GM19193 (cell line): ENCODE measurements around the gene RSPO1.

ENCODE experiments used
- POLR2A ChIP-seq: IDR thresholded peaks from 4 replicates; pipeline ENCODE4 v1.6.1; 2011; ENCODE audit not compliant: insufficient read depth, insufficient read length; ENCODE audit errors: extremely low read depth

The RSPO1 gene

DNA sequence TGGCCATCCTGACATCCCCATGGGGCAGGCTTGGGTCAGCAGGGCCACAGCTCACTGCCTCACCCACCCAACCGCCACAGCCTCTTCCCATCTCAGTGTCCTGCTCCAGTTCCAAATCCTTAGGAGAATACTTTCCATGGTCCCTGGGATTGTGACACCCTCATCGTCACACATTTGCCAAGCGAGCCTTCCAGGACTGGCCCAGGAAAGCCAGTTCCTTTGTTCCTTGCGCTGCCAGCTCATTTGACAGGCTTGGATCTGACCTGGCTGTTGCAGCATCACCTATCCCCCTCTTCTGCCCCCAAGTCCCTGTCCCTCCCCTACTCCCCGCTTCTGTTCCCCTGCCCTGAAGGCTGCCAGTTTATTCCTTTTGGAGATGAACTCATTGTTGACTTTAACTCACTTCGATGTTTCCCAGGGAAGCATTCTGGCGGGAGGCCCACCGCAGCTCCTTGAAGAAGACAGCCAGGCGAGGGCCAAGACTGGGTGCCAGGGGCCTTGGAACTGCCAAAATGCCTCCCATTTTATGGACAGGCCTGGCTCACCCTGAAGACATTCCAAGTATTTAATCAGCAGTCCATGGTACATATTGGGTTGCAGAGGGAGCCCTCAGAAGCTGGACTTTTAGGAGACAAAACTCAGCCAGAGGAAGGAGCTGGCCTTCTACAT is 28.8 kb downstream of the RSPO1 start:
- no peak for TF ChIP-seq POLR2A

DNA sequence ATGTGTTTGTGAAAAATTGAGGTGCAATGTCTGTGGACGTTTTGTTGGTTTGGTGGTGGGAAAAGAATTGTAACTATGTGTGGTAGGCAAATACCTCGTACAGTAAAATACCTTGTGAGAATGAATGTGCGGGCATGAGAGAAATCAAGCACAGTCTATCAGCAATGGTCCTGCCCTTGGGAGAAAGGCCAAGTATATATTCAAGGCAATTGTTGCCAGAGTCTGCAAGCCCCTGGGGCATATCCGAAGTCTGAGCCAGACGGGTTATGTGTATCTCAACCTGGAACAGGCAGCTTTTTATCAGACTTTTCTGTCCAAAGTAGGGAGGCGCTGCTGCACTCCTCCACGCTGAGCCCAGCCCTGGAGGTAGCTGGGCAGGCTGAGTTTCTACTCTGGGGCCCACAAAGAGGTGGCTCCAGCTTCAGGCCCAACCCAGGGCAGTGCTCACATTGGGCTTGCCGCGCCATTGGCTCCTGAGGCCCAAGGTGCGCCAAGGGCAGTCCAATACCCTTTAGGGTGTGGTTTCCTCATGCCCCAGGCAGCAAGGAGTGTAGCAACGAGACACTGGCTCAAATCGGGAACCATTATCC is 29.5 kb downstream of the RSPO1 start:
- no peak for TF ChIP-seq POLR2A

DNA sequence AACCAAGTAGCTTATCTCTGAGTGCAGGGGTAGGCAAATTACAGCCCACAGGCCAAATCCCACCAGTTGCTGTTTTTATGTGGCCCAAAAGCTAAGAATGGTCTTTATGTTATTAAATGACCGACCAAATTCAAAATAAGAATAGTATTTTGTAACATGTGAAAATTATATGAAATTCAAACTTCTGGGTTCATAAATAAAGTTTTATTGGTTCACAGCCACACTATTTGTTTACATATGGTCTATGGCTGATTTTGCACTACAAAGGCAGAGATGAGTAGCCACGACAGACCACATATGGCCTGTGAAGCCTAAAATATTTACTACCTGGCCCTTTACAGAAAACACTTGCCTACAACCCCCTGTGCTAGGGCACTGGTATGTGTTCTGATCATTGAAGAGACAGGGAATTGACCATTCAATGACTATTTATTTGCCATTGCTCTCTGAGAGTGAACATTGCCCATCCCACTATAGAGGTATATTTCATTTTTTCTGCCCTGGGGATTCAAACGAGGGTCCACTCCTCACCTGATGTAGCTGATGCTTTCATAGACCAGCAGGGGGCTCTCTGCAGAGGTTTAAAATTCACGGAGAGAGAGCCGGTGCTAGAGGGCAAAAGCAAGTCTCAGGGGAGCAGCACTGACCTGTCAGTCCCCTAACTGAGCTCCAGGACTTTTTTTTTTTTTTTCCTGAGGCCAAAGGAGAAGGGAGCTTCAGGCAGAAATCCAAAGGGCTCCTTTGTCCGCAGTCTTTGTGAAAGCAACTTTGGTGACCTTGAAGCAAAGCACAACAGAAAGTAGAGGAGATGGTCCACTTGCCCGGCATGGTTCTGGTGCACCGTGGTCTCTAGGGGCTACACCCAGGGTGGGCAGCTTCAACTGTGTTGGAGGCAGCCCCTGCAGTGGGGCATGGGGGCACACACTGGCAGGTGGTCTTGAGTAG is 31.7 kb downstream of the RSPO1 start:
- TF ChIP-seq POLR2A = no peak

DNA sequence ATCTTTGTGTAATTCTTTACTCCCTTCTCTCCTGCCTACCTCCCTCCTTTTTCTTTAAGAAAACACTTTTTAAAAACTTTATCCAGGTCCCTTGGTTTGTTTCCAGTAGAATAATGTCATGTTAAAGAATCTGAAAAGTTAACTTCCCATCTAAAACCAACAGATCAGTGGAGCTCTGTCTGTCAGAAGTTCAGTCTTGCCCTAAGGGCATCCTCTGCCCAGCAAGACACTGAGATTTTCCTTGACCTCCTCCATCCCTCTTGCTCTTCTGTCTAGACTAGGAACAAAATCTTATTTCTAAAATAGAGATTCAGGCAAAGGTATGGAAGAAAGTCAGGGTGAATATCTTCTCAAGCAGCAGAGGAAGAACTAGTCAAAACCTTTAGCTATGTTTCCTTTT is 33.3 kb downstream of the RSPO1 start:
- TF ChIP-seq POLR2A = no peak

DNA sequence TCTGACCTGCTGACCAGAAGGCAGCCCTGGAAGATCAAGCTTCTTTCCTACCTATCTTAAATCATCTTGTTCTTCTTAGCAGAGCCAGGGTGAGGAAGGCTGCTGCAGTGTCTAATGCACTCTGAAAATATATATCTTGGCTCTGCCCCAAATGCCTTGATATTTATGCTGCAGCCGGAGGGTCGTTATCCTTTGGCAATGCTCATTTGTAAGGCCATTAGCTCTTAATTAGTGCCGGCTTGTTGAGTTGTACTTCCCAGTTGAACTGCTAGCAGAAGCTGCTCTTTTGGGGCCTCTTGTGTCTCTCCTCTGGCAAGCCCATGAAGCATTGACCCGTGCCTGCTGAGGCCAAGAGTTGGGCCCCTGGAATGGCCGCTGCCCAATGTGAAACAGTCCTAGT is 34.8 kb downstream of the RSPO1 start:
- no peak for TF ChIP-seq POLR2A

DNA sequence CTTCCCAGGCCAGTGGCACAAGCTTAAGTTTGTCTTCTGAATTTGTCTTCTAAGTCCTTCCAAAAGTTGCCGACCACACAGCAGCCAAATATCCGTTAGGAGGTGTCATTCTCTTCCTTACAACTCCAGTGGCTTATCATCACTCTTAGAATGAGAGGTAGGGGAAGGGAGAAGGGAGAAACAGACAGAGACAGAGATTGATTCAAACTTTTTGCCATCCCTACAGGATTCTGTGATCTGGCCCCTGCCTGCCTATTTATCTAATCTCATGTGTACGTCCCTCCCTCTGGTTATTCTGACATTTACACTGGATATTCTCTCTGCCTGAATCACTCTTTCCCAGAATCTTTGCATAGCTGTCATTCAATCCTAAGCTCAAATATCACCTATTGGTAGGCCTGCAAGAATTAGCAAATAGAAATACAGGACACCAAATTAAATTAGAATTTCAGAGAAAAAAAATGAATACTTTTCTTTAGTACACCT is 38.5 kb downstream of the RSPO1 start:
- TF ChIP-seq POLR2A = no peak

DNA sequence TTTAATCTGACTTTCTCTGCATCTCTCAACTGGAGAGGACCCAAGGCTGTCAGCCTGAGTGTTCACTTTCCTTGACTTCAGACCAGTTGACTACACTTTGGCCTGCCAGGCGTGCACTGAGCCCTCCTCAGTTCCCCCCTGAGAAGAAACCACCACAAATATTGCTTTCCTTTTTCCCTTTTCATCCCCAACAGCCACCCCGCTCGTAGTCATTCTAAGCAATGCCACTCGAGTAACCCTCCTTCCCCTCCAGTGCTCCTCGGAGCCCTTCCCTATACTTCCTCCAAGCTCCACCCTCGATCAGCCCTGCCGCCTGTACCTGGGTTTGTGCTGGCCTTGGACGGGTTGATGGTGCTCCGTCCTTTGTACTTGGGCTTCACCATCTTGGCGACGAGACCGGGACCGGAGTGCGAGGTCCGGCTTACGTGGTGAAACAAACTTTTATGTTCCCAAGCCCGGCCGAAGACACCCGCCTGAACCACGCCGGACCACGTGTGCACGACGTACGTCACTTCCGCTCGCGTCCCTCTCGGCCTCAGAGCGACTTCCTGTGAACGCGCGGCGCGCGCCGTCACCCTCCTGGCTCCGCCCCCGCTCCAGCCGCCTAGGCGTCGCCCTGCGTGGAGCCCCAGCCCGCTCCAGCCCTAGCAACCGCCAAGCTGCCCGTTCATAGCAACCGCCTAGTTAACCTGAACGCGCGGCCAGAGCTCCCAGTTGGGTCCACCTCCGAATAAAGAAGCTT is 39.1 kb downstream of the RSPO1 start, which contains the start of gene GNL2:
GNL2 (minus strand) TSS at position 498 of the 742 bp plus-strand sequence; CDS start at position 383, 115 bp downstream.
- peak; percentile 94 for TF ChIP-seq POLR2A

DNA sequence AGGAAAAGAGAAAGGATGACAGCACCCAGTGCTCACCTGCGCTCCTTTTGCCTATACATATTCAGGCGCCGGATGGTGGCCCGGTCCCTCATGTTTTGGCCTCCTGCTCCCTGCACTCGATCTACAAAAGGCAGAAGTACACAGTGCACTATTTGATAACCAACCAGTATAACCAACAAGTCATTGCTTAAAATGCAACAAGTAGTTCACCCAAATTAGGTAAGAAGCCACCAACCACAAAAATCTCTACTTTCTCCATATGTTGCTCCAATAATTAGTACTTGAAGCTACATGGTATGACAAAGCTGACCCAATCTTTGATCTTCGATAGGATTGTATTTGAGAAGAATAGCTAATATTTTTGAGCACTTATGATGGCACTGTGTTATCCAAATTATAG is 41.0 kb downstream of the RSPO1 start:
- no peak for TF ChIP-seq POLR2A

DNA sequence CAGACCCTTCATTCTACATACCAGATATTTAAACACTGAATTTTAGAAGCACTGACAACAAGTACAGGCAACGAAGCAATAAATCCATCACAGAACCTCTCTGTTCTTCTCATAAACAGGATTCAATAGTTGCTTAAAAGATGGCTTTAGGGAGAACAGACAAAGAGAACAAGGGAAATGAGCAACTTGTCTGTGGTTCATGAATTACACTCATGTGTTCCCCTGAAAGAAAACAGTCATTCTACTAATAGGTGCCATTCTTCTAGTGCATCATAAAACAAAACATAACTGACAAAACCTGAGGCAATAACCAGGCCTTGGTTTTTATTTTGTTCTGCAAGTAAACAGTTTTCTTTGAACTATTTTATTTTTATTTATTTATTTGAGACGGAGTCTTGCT is 45.8 kb downstream of the RSPO1 start:
- no peak for TF ChIP-seq POLR2A

DNA sequence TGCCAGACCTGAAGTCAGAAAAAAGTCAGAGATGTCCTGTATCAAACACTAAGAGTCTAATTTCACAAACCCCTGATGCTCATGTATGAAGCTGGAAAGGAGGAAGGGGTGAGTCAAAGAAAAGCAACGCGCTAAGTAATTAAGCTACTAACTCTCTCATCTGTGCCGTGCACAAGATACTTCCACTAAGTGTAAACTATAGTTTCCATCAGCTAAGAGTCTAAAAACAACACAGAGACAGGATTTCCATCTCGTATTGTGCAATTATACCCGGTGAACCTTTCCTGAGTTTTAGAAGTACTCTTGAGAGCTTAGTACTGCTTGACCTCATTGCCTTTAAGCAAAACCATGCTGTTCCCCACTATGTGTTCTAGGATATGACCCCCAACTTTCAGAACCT is 59.0 kb downstream of the RSPO1 start:
- no peak for TF ChIP-seq POLR2A

DNA sequence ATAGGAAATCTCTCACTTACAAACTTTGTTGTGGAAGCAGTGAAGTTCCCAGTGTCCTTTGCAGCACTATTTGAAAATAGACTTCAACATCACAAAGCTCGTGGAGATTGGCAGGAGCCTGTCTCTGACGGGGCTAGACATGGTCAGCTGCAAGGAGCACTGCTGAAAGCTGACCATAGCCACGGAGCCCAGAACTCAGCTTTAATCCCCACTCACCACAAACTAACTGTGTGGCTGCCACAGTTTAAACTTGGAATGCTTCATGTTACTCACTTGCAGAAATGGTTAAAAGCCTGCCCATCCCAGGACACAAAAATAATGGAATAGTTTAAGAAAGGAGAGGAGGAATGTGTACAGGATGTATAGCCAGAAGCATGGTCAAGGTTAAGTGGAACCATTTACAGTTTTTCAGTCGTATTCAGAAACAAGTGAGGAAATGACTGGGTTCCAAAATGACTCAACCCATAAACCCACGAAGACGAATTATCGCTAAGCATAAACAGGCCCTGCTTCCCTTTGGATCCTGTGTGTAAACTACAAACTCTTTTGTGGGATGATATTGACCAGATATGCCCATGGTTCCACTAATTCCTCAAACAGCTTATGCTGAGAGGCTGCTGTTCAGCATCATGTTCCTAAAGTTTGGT is 59.7 kb downstream of the RSPO1 start:
- no peak for TF ChIP-seq POLR2A

DNA sequence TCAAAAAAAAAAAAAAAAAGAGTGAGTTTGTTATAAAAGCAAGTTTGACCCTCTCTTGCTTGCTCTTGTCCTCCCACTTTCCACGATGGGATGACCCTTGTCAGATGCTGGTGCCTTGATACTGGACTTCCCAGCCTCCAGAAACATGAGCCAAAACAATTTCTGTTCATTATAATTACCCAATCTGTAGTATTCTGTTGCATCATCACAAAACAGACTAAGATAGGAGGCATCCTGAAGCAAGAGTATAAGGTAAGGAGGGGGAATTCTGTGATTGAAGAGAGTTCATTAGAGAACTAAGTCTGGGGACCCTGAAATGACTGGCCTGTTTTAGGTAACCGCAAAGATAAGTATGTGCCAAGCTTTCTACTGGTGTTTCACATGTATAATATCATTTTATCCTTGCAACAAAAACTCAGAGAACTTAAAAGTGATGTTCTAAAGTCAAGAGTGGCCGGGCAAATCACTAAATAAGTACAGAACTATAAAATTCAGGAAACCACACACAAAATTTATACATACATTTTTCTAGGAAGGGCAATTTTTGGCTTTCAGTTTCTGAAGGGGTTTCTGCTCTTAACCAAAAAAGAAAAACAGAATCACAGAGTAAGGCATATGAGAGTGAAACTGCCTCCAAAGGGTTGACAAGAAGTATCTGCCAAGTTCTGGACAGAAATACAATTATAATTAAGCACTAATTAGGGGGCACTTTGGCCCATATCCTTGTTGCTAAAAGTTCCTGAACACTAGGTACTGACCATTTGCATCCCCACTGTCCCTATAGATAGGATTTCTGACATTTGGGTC is 64.0 kb downstream of the RSPO1 start:
- TF ChIP-seq POLR2A = no peak

DNA sequence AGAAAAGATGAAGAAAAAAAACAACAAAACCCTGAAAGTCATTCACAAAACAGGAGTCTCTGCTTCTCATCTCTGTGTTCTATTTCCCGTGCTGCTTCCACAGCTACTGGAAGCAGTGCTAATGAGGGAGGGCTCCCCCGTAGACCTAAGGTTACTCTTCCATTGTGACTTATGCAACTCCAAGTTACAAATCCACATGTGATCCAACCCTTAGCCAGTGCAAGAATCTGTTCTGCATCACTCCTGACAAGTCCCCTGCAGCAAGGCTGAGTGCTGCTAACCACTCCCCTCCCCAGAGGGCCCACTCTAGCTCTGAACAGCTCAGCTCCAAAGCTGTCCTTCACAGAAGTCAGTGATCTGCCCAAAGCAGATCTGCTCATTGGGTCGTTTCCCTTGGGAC is 67.7 kb downstream of the RSPO1 start:
- TF ChIP-seq POLR2A = no peak
